ENCODE measurements around the gene ZCCHC7. TPM values are rescaled to one million over a fixed set of nuclear protein-coding genes. Genes with fewer than 3 reads are reported as not detected.
A peak's percentile ranks its signal among the peaks of the same experiment; 100 is the strongest.

Gene ZCCHC7
- total RNA-seq, 4 donors from 2014 or later = 12.1 to 19.1 (median 15.6) TPM

DNA sequence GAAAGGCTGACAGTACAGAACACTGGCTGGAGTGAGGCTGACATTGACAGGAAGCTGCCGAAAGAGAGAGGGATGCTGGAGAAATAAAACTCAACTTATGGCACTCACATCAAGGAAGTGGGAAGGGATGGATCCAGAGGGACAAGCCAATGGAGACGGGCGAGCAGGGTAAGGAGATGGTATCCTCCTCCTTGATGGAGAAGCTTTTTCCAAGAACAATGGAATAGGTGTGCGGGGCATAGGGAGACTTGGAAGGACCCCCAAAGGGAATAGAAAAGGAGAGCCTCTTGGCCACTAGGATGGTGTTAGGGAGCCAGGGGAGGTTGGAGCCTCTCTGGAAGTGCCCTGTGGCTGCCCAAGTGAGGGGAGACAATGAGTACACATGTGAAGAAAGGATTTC, 243.8 kb downstream of the ZCCHC7 start:
- no peaks in the 10 kb centered on the region for H3K36me3 ChIP-seq
- intact Hi-C loops (cut with DNase I) = no loop called here
- DNase-seq (ENCODE audit: extremely low spot score) = peak; percentile 70
- H3K4me1 ChIP-seq = no peaks in the 10 kb centered on the region
- 78% methylated on average over 4 of the region's 4 CpGs for WGBS
- no peak overlapping the region for H3K4me3 ChIP-seq
- no peaks in the 10 kb centered on the region for H3K9me3 ChIP-seq
- no peaks in the 10 kb centered on the region for H3K27me3 ChIP-seq
- TF ChIP-seq EP300 (IDR thresholded peaks at IDR 0.05) (no peak), POLR2AphosphoS5 (IDR thresholded peaks at IDR 0.05) (no peak), CTCF (IDR thresholded peaks at IDR 0.05) (no peak), POLR2A (IDR thresholded peaks at IDR 0.05; ENCODE audit: low read depth) (no peak)
- no peak overlapping the region for H3K27ac ChIP-seq (replicated peaks in 1 of 4)

DNA sequence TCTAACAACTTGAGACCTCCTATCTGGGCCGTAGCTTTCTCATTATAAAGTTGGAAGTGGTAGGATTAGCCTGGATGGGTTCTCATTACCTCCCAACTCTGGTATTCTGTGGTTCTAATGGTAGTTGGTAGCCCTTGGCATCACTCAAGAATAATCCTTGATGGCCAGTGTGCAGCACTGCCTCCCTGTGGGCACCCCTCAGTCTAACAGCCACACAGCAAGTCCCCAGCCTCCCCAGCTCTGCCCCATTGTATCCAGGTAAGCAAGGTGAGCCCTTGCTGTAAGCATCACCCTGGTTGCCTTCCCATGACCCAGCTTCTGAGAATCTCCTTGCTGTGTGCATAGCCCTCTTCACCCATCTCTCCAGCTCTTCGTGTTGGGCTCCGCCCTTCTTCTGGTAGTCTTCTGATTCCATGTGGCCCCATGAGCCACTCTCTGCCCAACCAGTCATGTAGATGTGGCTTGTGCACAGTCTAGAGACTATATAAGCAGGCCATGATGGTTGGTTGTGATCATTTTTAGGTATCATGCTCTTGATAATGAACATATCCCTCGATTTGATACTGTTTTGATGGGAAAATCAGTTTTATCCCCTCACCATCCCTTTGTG, 244.5 kb downstream of the ZCCHC7 start:
- Histone ChIP-seq H3K4me1 (no peaks in the 10 kb centered on the region), H3K36me3 (no peaks in the 10 kb centered on the region), H3K4me3 (no peak overlapping the region), H3K27ac (replicated peaks in 1 of 4) (no peak overlapping the region), H3K27me3 (no peaks in the 10 kb centered on the region), H3K9me3 (no peaks in the 10 kb centered on the region)
- no peak for TF ChIP-seq POLR2A (IDR thresholded peaks at IDR 0.05; ENCODE audit: low read depth)
- TF ChIP-seq POLR2AphosphoS5 (IDR thresholded peaks at IDR 0.05) = no peak
- intact Hi-C loops (cut with DNase I) = no loop called here
- WGBS = 90% methylated on average over 4 of the region's 4 CpGs
- DNase-seq (ENCODE audit: extremely low spot score) = peak; percentile 62

DNA sequence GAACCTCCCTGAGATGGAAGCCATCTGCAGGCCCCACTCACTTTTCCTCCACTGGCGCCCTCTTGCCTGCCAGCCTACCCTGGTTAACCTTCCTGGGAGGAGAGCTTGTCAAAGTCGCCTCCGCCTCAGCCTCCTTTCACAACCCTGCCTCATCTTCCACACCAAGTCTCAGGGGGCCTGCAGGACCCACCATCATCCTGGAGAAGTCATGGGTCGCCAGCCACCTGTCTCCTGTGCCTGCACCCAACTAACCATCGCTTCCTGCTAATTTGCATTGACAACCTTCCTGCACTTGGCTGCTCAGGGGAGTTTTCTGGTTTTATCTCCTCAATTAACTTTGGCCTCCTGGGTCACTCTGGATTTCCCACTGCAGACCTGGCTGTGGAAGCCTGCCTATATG, 249.3 kb downstream of the ZCCHC7 start:
- Histone ChIP-seq H3K4me1 (no peaks in the 10 kb centered on the region), H3K36me3 (no peaks in the 10 kb centered on the region), H3K4me3 (no peak overlapping the region), H3K27me3 (no peaks in the 10 kb centered on the region), H3K27ac (replicated peaks in 1 of 4) (no peak overlapping the region), H3K9me3 (no peaks in the 10 kb centered on the region)
- DNase-seq (ENCODE audit: extremely low spot score) = no peak
- WGBS = 88% methylated on average over 5 of the region's 5 CpGs
- TF ChIP-seq POLR2A (IDR thresholded peaks at IDR 0.05; ENCODE audit: low read depth) (no peak), CTCF (IDR thresholded peaks at IDR 0.05) (no peak), POLR2AphosphoS5 (IDR thresholded peaks at IDR 0.05) (no peak), EP300 (IDR thresholded peaks at IDR 0.05) (no peak)
- intact Hi-C loops (cut with DNase I) = no loop called here

GRCh38 chr9:37370282-37370681, 249.9 kb downstream of the ZCCHC7 start:
- intact Hi-C loops (cut with DNase I) = no loop called here
- 100% methylated on average over 4 of the region's 6 CpGs for WGBS
- Histone ChIP-seq H3K9me3 (no peaks in the 10 kb centered on the region), H3K4me1 (no peaks in the 10 kb centered on the region), H3K36me3 (no peaks in the 10 kb centered on the region), H3K27ac (replicated peaks in 1 of 4) (no peak overlapping the region), H3K27me3 (no peaks in the 10 kb centered on the region), H3K4me3 (no peak overlapping the region)
- no peak for DNase-seq (ENCODE audit: extremely low spot score)
- TF ChIP-seq POLR2A (IDR thresholded peaks at IDR 0.05; ENCODE audit: low read depth) (no peak), CTCF (IDR thresholded peaks at IDR 0.05) (no peak), EP300 (IDR thresholded peaks at IDR 0.05) (no peak), POLR2AphosphoS5 (IDR thresholded peaks at IDR 0.05) (no peak)

DNA sequence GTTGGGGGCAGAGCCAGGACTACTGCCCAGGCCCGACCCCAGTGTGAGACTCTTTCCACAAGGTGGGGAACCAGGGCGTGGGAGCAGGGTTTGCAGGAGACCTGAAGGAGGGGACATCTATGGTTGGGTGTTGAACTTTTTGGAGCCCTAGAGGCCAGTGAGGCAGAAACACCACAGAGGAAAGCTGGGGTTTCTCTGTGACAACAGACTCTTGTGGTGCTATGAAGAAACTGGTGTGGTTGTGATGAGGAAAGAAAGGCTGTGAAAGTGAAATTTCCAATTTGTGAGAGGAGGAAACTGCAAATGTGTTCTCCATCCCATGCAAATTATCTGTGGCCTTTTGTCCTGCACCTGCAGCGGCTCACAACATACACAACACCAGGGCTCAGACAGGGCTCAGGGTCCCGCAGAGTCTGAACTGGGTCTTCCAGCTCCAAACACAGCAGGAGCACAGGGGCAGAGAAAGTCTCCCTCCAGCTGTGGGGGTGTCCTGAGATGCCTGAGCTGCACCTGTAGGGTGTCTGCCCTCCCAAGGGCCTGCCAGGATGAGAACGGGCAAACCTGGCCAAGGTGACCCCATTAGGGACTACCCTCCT, 250.7 kb downstream of the ZCCHC7 start:
- no peaks in the 10 kb centered on the region for H3K9me3 ChIP-seq
- H3K36me3 ChIP-seq = no peaks in the 10 kb centered on the region
- intact Hi-C loops (cut with DNase I) = no loop called here
- no peak overlapping the region for H3K4me3 ChIP-seq
- no peaks in the 10 kb centered on the region for H3K4me1 ChIP-seq
- no peak for DNase-seq (ENCODE audit: extremely low spot score)
- no peak overlapping the region for H3K27ac ChIP-seq (replicated peaks in 1 of 4)
- WGBS = 82% methylated on average over 5 of the region's 5 CpGs
- TF ChIP-seq POLR2AphosphoS5 (IDR thresholded peaks at IDR 0.05) (no peak), POLR2A (IDR thresholded peaks at IDR 0.05; ENCODE audit: low read depth) (no peak), EP300 (IDR thresholded peaks at IDR 0.05) (no peak), CTCF (IDR thresholded peaks at IDR 0.05) (no peak)
- H3K27me3 ChIP-seq = no peaks in the 10 kb centered on the region
